GM12878 (cell line): ENCODE measurements around the gene HESX1. TPM values are rescaled to one million over a fixed set of nuclear protein-coding genes. Genes with fewer than 3 reads are reported as not detected.
A peak's percentile ranks its signal among the peaks of the same experiment; 100 is the strongest.

Experiments used
- ATAC-seq: fragments of 200-7000 bp; cut with Tn5 transposase; 3 replicates; pipeline ENCODE4 v1.9.1; 2020; ENCODE audit warnings: mild to moderate bottlenecking, moderate library complexity
- BruUV-seq: library from RNA; stranded (reverse); fragments of 400-500 nt; replicated peaks from 2 replicates; lab custom pipeline; 2021; lab: Mats Ljungman, UMichigan
- CTCF ChIA-PET: fragments of 300-600 bp; sonication (Branson Sonifier 250); formaldehyde crosslinking; extraction: SDS; loops from one replicate; lab custom pipeline; 2021; ENCODE audit warnings: inconsistent platforms; lab: Yijun Ruan, JAX
- POLR2A ChIA-PET: fragments of 350-600 bp; formaldehyde crosslinking; extraction: SDS; loops from one replicate; lab custom pipeline; 2021; ENCODE audit warnings: inconsistent platforms; lab: Charles Lee
- RAD21 ChIA-PET: fragments of 300-600 bp; sonication (Branson Sonifier 250); formaldehyde crosslinking; loops from one replicate; lab custom pipeline; 2023; ENCODE audit warnings: antibody characterized with exemption; ENCODE audit not compliant: unreplicated experiment; lab: Charles Lee
- SMC1A ChIA-PET: fragments of 300-600 bp; sonication (Branson Sonifier 250); formaldehyde crosslinking; loops from one replicate; lab custom pipeline; 2023; ENCODE audit not compliant: unreplicated experiment, uncharacterized antibody; lab: Charles Lee
- DNase-seq: peaks from one replicate; pipeline ENCODE4 v3.0.0-alpha.2; 2011; ENCODE audit warnings: low read depth, low spot score
- FAIRE-seq: peaks from 3 replicates; lab custom pipeline; 2011; peaks lifted over from hg19 to GRCh38; lab: Jason Lieb, UNC
- H2AFZ ChIP-seq: 2 replicates; pipeline ENCODE4 v1.6.0; 2011; ENCODE audit warnings: low read depth, low read length, control low read depth; ENCODE audit not compliant: control insufficient read depth
- H3K27ac ChIP-seq: 2 replicates; pipeline ENCODE4 v1.5.1; 2011; ENCODE audit warnings: control low read depth; ENCODE audit not compliant: control insufficient read depth, insufficient read depth
- H3K27me3 ChIP-seq, 2 experiments: replicated peaks in 1 of 2; 2 replicates each; pipeline versions ENCODE4 v1.6.0 to v1.6.1; 2011; ENCODE audit warnings: low read length in 1 of 2; ENCODE audit not compliant: control insufficient read depth in 2 of 2, insufficient read depth in 2 of 2
- H3K36me3 ChIP-seq, 2 experiments: 2 replicates each; pipeline ENCODE4 v1.5.1; 2011; ENCODE audit warnings: low read length in 1 of 2; ENCODE audit not compliant: control insufficient read depth in 2 of 2, insufficient read depth in 2 of 2
- H3K4me1 ChIP-seq: 2 replicates; pipeline ENCODE4 v1.6.1; 2011; ENCODE audit warnings: mild to moderate bottlenecking, low read length, moderate library complexity, mixed read lengths; ENCODE audit not compliant: control insufficient read depth, insufficient read depth
- H3K4me2 ChIP-seq: 2 replicates; pipeline ENCODE4 v1.6.0; 2011; ENCODE audit warnings: control low read depth; ENCODE audit not compliant: control insufficient read depth, insufficient read depth
- H3K4me3 ChIP-seq: fragments of 200-600 bp; sonication (generic); 2 replicates; pipeline ENCODE4 v1.5.1; 2016
- H3K79me2 ChIP-seq: 2 replicates; pipeline ENCODE4 v1.6.0; 2011; ENCODE audit warnings: low read length; ENCODE audit not compliant: control insufficient read depth, insufficient read depth
- H3K9ac ChIP-seq: 2 replicates; pipeline ENCODE4 v1.8.0; 2011; ENCODE audit warnings: low read length, control low read depth, mixed read lengths; ENCODE audit not compliant: control insufficient read depth, insufficient read depth
- H3K9me3 ChIP-seq: replicated peaks from 3 replicates; pipeline ENCODE4 v1.5.1; 2011; ENCODE audit warnings: mild to moderate bottlenecking, low read length; ENCODE audit not compliant: control insufficient read depth, insufficient read depth
- H4K20me1 ChIP-seq: 2 replicates; pipeline ENCODE4 v1.6.0; 2011; ENCODE audit not compliant: control insufficient read depth, insufficient read depth
- BACH1 ChIP-seq: fragments of 450-650 bp; IDR thresholded peaks from 2 replicates; pipeline ENCODE4 v1.6.1; 2017; ENCODE audit warnings: mild to moderate bottlenecking, borderline replicate concordance
- CREM ChIP-seq: IDR thresholded peaks from 2 replicates; pipeline ENCODE4 v1.6.1; 2014; ENCODE audit warnings: antibody characterized with exemption, low read depth
- DPF2 ChIP-seq: fragments of 450-650 bp; IDR thresholded peaks from 2 replicates; pipeline ENCODE4 v1.6.1; 2017; ENCODE audit warnings: mild to moderate bottlenecking
- EGR1 ChIP-seq, 2 experiments: IDR thresholded peaks; 1 replicate in 1 of 2; 2 replicates in 1 of 2; pipeline ENCODE4 v1.6.1; 2011 to 2012; ENCODE audit warnings: low read depth in 2 of 2, low read length in 2 of 2, borderline replicate concordance in 1 of 2, mild to moderate bottlenecking in 1 of 2, moderate library complexity in 1 of 2
- GATAD2B ChIP-seq: fragments of 450-650 bp; conservative IDR thresholded peaks from 2 replicates; pipeline ENCODE4 v1.6.1; 2017; ENCODE audit warnings: low read depth, mild to moderate bottlenecking, moderate library complexity
- HDAC6 ChIP-seq: fragments of 200-600 bp; sonication (generic); IDR thresholded peaks from one replicate; pipeline ENCODE4 v1.8.0; 2017; ENCODE audit warnings: antibody characterized with exemption; ENCODE audit not compliant: unreplicated experiment
- LARP7 ChIP-seq: fragments of 450-650 bp; IDR thresholded peaks from 2 replicates; pipeline ENCODE4 v1.6.1; 2017; ENCODE audit warnings: mild to moderate bottlenecking
- NRF1 ChIP-seq: conservative IDR thresholded peaks from 2 replicates; pipeline ENCODE4 v1.6.1; 2011; ENCODE audit warnings: mild to moderate bottlenecking, low read depth, low read length, improper control_type of control experiment
- SUZ12 ChIP-seq: fragments of 200-600 bp; sonication (generic); IDR thresholded peaks from one replicate; pipeline ENCODE4 v1.6.1; 2018; ENCODE audit warnings: antibody characterized with exemption, mild to moderate bottlenecking; ENCODE audit not compliant: unreplicated experiment
- ZSCAN29 ChIP-seq: fragments of 450-650 bp; IDR thresholded peaks from 2 replicates; pipeline ENCODE4 v1.6.1; 2017; ENCODE audit warnings: mild to moderate bottlenecking, moderate library complexity
- WGBS: methylation state at CpG from one replicate; pipeline ENCODE4 v1.1.6; 2016; ENCODE audit warnings: low lambda C conversion rate; ENCODE audit not compliant: insufficient replicate concordance, insufficient coverage; ENCODE audit errors: missing lambda C conversion rate; 5-methylcytosine and 5-hydroxymethylcytosine counted together
- in situ Hi-C: fragments of 300-500 bp; cut with MboI; formaldehyde crosslinking; loops from 9 replicates; pipeline ENCODE4 v1.14.3; 2018; ENCODE audit warnings: mixed read lengths
- intact Hi-C: fragments of 100-400 bp; cut with micrococcal nuclease; formaldehyde crosslinking; loops from one replicate; pipeline ENCODE4 v1.14.2; 2022; ENCODE audit not compliant: unreplicated experiment
- polyA plus RNA-seq, 11 experiments: library from polyadenylated mRNA; depleted of rRNA in 4 of 11; unstranded in 6 of 11; stranded (reverse) in 5 of 11; fragments of >200 nt; fragmentation: Nextera tagmentation in 4 of 11; fragmentation: Illumina TruSeq in 1 of 11; extraction: Ambion mirVana in 4 of 11; extraction: Trizol in 1 of 11; gene quantifications; 1 replicate in 1 of 11; 2 replicates in 10 of 11; pipeline versions ENCODE4 v1.2.1 to v1.2.3, GENCODE V29; 2011 to 2016; ENCODE audit warnings: inconsistent platforms in 2 of 11, missing spikeins in 2 of 11, low read depth in 1 of 11
- total RNA-seq, 4 experiments: library from RNA; depleted of rRNA in 3 of 4; stranded (reverse); fragments of >200 nt in 3 of 4; fragmentation: Illumina TruSeq in 1 of 4; extraction: Trizol in 1 of 4; gene quantifications; 2 replicates each; pipeline versions ENCODE4 v1.2.1 to v1.2.3, GENCODE V29; 2013 to 2021

The HESX1 gene
- total and polyA plus RNA-seq, 10 of the 15 experiments (the other 5 are each of a cell fraction or from before 2014, with no cell fraction given): 2.5 to 5.9 (median 4.3) TPM

- ChIA-PET POLR2A (no interaction called here), CTCF (no interaction called here), RAD21 (no interaction called here), SMC1A (no interaction called here)
- Histone ChIP-seq H3K4me2 (peak within 1 kb of the TSS; percentile 82), H3K27me3 (peaks cover 15 to 21% of the 10 kb centered on the region in 2 experiments), H3K9me3 (no peaks in the 10 kb centered on the region), H3K4me3 (peak within 1 kb of the TSS; percentile 55; the same call in 1 of the 2 replicates), H3K36me3 (no peaks in the 10 kb centered on the region), H4K20me1 (no peaks in the 10 kb centered on the region), H3K79me2 (no peaks in the 10 kb centered on the region), H3K9ac (no peak within 1 kb of the TSS), H3K4me1 (0 out of 2 replicates have a peak, but pooled peaks cover 4% of the 10 kb centered on the region), H3K27ac (no peak within 1 kb of the TSS), H2AFZ (peak within 1 kb of the TSS; percentile 37; the same call in 1 of the 2 replicates)
- no TSS peak for BruUV-seq
- intact Hi-C loops (loop anchor here (10.0 kb wide), 1 partner anchor 170 kb away; no protein-coding TSS in a partner anchor), in situ Hi-C loops (no loop called here)
- ATAC-seq (peak; percentile 75), DNase-seq (no peak), FAIRE-seq (no peak)
- TF ChIP-seq SUZ12: peak; percentile 84
- peak in 1 of 2 experiments; percentile 64; a peak in 1 of 3 replicates for TF ChIP-seq EGR1 (IDR thresholded peaks at IDR 0.05; ENCODE audit: borderline replicate concordance in 1 of 2, low read depth in 2 of 2, low read length in 2 of 2)
- TF ChIP-seq LARP7: peak; percentile 77
- TF ChIP-seq BACH1: peak; percentile 51; the same call in 1 of the 2 replicates
- no peak for TF ChIP-seq ZSCAN29
- TF ChIP-seq NRF1: 0 out of 2 replicates have a peak, but pooled peaks have one; percentile 13
- peak; percentile 79 for TF ChIP-seq GATAD2B
- 0 out of 2 replicates have a peak, but pooled peaks have one; percentile 18 for TF ChIP-seq DPF2
- TF ChIP-seq CREM: no peak
- TF ChIP-seq HDAC6: peak; percentile 86
- WGBS: 7% methylated on average over 70 of the region's 98 CpGs
Measured at GRCh38 chr3:57164657-57165573, 34.9 kb downstream of the HESX1 start, which contains the start of gene IL17RD. TSS of gene IL17RD (minus strand) at chr3:57165353. CDS start at chr3:57165286, 67 bp downstream.
